ENCODE results near the gene TRIM22. TPM values are rescaled to one million over a fixed set of nuclear protein-coding genes. Genes with fewer than 3 reads are reported as not detected.

The TRIM22 gene
- polyA plus RNA-seq, 3 donors: 122 to 277 (median 132) TPM

DNA sequence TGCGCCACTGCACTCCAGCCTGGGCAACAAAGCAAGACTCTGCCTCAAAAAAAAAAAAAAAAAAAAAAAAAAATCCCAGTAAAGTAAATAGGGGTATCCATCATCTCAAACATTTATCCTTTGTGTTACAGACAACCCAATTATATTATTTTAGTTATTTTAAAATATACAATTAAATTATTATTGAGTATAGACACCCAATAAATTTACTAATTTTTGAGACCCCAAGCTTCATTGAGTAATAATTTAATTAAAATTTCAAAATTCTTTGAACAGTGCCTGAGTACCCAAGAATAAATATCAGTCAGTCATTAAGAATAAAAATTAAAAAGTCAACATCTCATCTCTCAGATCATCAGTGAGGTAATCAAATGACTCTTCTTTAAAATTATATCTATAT, 64.4 kb downstream of the TRIM22 start, which contains the start of gene OR52N4:
Gene OR52N4, plus strand, starts transcription at position 301 of the 400 bp plus-strand sequence. CDS start 498 bp downstream, outside the sequence.
- H3K27me3 Mint-ChIP-seq (ENCODE audit: low read depth in 3 of 3): no peaks in the 10 kb centered on the region
- no peaks in the 10 kb centered on the region for H3K4me1 Mint-ChIP-seq
- H2AFZ ChIP-seq (ENCODE audit: insufficient read depth, low read depth, low read length, poor library complexity, severe bottlenecking): no peak within 1 kb of the TSS
- H3K4me3 Mint-ChIP-seq: no peak within 1 kb of the TSS
- no peaks in the 10 kb centered on the region for H3K36me3 Mint-ChIP-seq
- no peak within 1 kb of the TSS for H3K27ac ChIP-seq (ENCODE audit: low read depth in 1 of 2, low read length in 2 of 2)
- no peaks in the 10 kb centered on the region for H3K4me1 ChIP-seq (ENCODE audit: control insufficient read depth in 1 of 2, insufficient read depth in 2 of 2, low read length in 2 of 2)
- intact Hi-C loops (cut with micrococcal nuclease): no loop called here
- H3K27ac Mint-ChIP-seq: no peak within 1 kb of the TSS
- no peak for TF ChIP-seq CTCF (IDR thresholded peaks at IDR 0.05)
- DNase-seq: no peak
- H3K4me3 ChIP-seq (replicated peaks in 1 of 3; ENCODE audit: low read depth in 2 of 3, low read length in 3 of 3): no peak within 1 kb of the TSS
- H3K9me3 ChIP-seq (replicated peaks in 1 of 2; ENCODE audit: control insufficient read depth in 1 of 2, insufficient read depth in 1 of 2, low read length in 2 of 2): no peaks in the 10 kb centered on the region
- H3K9ac ChIP-seq (ENCODE audit: insufficient read depth, low read length, poor library complexity, severe bottlenecking): no peak within 1 kb of the TSS
- no peaks in the 10 kb centered on the region for H3K36me3 ChIP-seq (replicated peaks in 1 of 2; ENCODE audit: control insufficient read depth in 1 of 2, insufficient read depth in 2 of 2, low read length in 2 of 2)
- H4K20me1 ChIP-seq (ENCODE audit: insufficient read depth, low read length): no peaks in the 10 kb centered on the region
- no CpG with 5 or more reads among the region's 1 CpG for WGBS (ENCODE audit: insufficient coverage)
- no peak within 1 kb of the TSS for H3K4me2 ChIP-seq (replicated peaks; ENCODE audit: extremely low read depth, low read length, poor library complexity, severe bottlenecking)
- H3K79me2 ChIP-seq (ENCODE audit: insufficient read depth, low read length): no peaks in the 10 kb centered on the region
- H3K27me3 ChIP-seq (ENCODE audit: control insufficient read depth in 2 of 2, insufficient read depth in 2 of 2, low read length in 2 of 2): no peaks in the 10 kb centered on the region
- peaks cover 0 to 3% (median 0%) of the 10 kb centered on the region in 7 donors for H3K9me3 Mint-ChIP-seq

Other genes starting within 250 kb of the TRIM22 start
- gene OR51I1, start 248.3 kb upstream of the TRIM22 start, polyA plus RNA-seq: not detected
- not detected for gene OR51I2, start 240.5 kb upstream of the TRIM22 start, polyA plus RNA-seq
- not detected for gene OR52D1, start 201.1 kb upstream of the TRIM22 start, polyA plus RNA-seq
- gene UBQLN3, start 179.8 kb upstream of the TRIM22 start, polyA plus RNA-seq: not detected
- under 1 TPM in 1 of 3 donors, not detected in 2; 0.33 TPM for gene UBQLNL, start 173.1 kb upstream of the TRIM22 start, polyA plus RNA-seq
- not detected for gene OR52H1, start 141.2 kb upstream of the TRIM22 start, polyA plus RNA-seq
- not detected for gene OR52B6, start 108.9 kb upstream of the TRIM22 start, polyA plus RNA-seq
- under 1 TPM; 0.11 to 0.44 (median 0.15) TPM for gene TRIM6, start 93.2 kb upstream of the TRIM22 start, polyA plus RNA-seq
- gene TRIM34, start 64.8 kb upstream of the TRIM22 start, polyA plus RNA-seq: 10 to 100 TPM; 21.9 to 25.7 (median 23.5) TPM
- gene TRIM5, start 4.7 kb upstream of the TRIM22 start, polyA plus RNA-seq: 10 to 100 TPM in 2 of 3 donors, 1 to 10 TPM in 1; 9.4 to 14.4 (median 10.6) TPM
- gene OR56B1, start 46.7 kb downstream of the TRIM22 start, polyA plus RNA-seq: under 1 TPM in 1 of 3 donors, not detected in 2; 0.04 TPM
- gene OR52N4, start 64.5 kb downstream of the TRIM22 start, polyA plus RNA-seq: under 1 TPM in 2 of 3 donors, not detected in 1; 0.24 to 0.31 TPM
- gene OR52N5, start 93.6 kb downstream of the TRIM22 start, polyA plus RNA-seq: not detected
- gene OR52N1, start 101.5 kb downstream of the TRIM22 start, polyA plus RNA-seq: not detected
- not detected for gene OR52N2, start 119.1 kb downstream of the TRIM22 start, polyA plus RNA-seq
- not detected for gene OR52E6, start 152.1 kb downstream of the TRIM22 start, polyA plus RNA-seq
- not detected for gene OR52E8, start 167.9 kb downstream of the TRIM22 start, polyA plus RNA-seq
- gene OR52E4, start 190.8 kb downstream of the TRIM22 start, polyA plus RNA-seq: not detected
- not detected for gene OR52E5, start 203.4 kb downstream of the TRIM22 start, polyA plus RNA-seq